OCI-LY7 (cell line): ENCODE results near the gene ACADVL.

Experiments used
- EZH2phosphoT487 ChIP-seq: fragments of 200-600 bp; sonication (generic); IDR thresholded peaks from 2 replicates; pipeline ENCODE4 v1.6.1; 2018; ENCODE audit warnings: low read depth, borderline replicate concordance, mild to moderate bottlenecking, mixed run types, antibody characterized with exemption, low read length, moderate library complexity, mixed read lengths
- TF ChIP-seq, protein P1 (sequence below): fragments of 200-600 bp; sonication (generic); conservative IDR thresholded peaks from 2 replicates; pipeline ENCODE4 v1.5.1; 2014; ENCODE audit warnings: mild to moderate bottlenecking, antibody characterized with exemption, low read length, moderate library complexity, mixed read lengths

DNA sequence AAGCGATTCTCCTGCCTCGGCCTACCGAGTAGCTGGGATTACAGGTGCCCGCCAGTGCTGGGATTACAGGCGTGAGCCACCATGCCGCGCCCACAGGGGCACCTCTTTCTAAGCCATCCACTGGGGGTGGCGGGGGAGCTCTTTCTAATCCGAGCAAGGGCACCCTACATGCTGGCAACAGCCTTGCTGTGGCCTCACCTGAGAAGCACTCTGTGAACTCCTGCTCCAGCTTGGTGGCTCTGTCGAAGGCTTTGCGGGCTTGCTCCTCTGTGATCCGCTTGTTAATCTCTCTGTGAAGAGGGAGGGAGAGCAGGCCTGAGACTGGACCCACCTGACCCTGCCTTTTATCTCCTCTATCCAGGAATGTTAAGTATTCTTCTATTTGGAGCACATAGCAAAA, 28.7 kb upstream of the ACADVL start:
- TF ChIP-seq, protein P1, sequence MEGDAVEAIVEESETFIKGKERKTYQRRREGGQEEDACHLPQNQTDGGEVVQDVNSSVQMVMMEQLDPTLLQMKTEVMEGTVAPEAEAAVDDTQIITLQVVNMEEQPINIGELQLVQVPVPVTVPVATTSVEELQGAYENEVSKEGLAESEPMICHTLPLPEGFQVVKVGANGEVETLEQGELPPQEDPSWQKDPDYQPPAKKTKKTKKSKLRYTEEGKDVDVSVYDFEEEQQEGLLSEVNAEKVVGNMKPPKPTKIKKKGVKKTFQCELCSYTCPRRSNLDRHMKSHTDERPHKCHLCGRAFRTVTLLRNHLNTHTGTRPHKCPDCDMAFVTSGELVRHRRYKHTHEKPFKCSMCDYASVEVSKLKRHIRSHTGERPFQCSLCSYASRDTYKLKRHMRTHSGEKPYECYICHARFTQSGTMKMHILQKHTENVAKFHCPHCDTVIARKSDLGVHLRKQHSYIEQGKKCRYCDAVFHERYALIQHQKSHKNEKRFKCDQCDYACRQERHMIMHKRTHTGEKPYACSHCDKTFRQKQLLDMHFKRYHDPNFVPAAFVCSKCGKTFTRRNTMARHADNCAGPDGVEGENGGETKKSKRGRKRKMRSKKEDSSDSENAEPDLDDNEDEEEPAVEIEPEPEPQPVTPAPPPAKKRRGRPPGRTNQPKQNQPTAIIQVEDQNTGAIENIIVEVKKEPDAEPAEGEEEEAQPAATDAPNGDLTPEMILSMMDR, result no peak
- no peak for TF ChIP-seq EZH2phosphoT487
